Liver (tissue), 10 donors: ENCODE data around the gene ACTR1A. TPM values are rescaled to one million over a fixed set of nuclear protein-coding genes. Genes with fewer than 3 reads are reported as not detected.

ENCODE experiments used
- DNase-seq: peaks from one replicate; pipeline ENCODE4 v3.0.0-alpha.2; 2017; ENCODE audit warnings: low spot score
- H3K27ac ChIP-seq, 2 donors: one replicate each; pipeline ENCODE4 v1.7.0; 2013; ENCODE audit warnings: inconsistent platforms in 2 of 2, low read length in 2 of 2, control low read depth in 1 of 2, low read depth in 1 of 2, mild to moderate bottlenecking in 1 of 2
- H3K27me3 ChIP-seq, 4 donors: one replicate each; pipeline versions ENCODE4 v1.6.1 to v1.7.0; 2013; ENCODE audit warnings: low read length in 3 of 4, inconsistent platforms in 1 of 4, mild to moderate bottlenecking in 1 of 4, moderate library complexity in 1 of 4; ENCODE audit not compliant: control insufficient read depth in 4 of 4, insufficient read depth in 4 of 4
- H3K36me3 ChIP-seq, 4 donors: one replicate each; pipeline versions ENCODE4 v1.6.1 to v1.7.0; 2013; ENCODE audit warnings: low read length in 3 of 4, mild to moderate bottlenecking in 3 of 4, low read depth in 1 of 4, moderate library complexity in 1 of 4; ENCODE audit not compliant: control insufficient read depth in 4 of 4, insufficient read depth in 3 of 4
- H3K4me1 ChIP-seq, 4 donors: one replicate each; pipeline versions ENCODE4 v1.6.1 to v1.7.0; 2013; ENCODE audit warnings: low read length in 3 of 4, mild to moderate bottlenecking in 3 of 4, moderate library complexity in 1 of 4; ENCODE audit not compliant: control insufficient read depth in 4 of 4, insufficient read depth in 4 of 4
- H3K4me3 ChIP-seq, 3 donors: one replicate each; pipeline versions ENCODE4 v1.6.1 to v1.7.0; 2013; ENCODE audit warnings: low read length in 3 of 3, control low read depth in 1 of 3, low read depth in 1 of 3, mild to moderate bottlenecking in 1 of 3
- H3K9ac ChIP-seq, 2 donors: one replicate each; pipeline ENCODE4 v1.7.0; 2013; ENCODE audit warnings: low read length in 2 of 2, mild to moderate bottlenecking in 2 of 2, moderate library complexity in 2 of 2, control low read depth in 1 of 2, low read depth in 1 of 2
- H3K9me3 ChIP-seq, 4 donors: one replicate each; pipeline versions ENCODE4 v1.6.1 to v1.7.0; 2013; ENCODE audit warnings: low read length in 3 of 4; ENCODE audit not compliant: control insufficient read depth in 4 of 4
- FOXA1 ChIP-seq: IDR thresholded peaks from 2 replicates; pipeline ENCODE4 v1.6.1; 2016; ENCODE audit warnings: antibody characterized with exemption
- FOXA2 ChIP-seq: IDR thresholded peaks from 2 replicates; pipeline ENCODE4 v1.6.1; 2016; ENCODE audit warnings: antibody characterized with exemption
- HNF4A ChIP-seq, 2 donors: conservative IDR thresholded peaks; 2 replicates each; pipeline ENCODE4 v1.6.1; 2016; ENCODE audit warnings: antibody characterized with exemption in 2 of 2, mild to moderate bottlenecking in 2 of 2
- HNF4G ChIP-seq: IDR thresholded peaks from 2 replicates; pipeline ENCODE4 v1.6.1; 2016; ENCODE audit warnings: antibody characterized with exemption
- RXRA ChIP-seq, 2 donors: IDR thresholded peaks; 2 replicates each; pipeline ENCODE4 v1.6.1; 2017 to 2018; ENCODE audit warnings: antibody characterized with exemption in 2 of 2, mild to moderate bottlenecking in 1 of 2
- SP1 ChIP-seq: IDR thresholded peaks from 2 replicates; pipeline ENCODE4 v1.6.1; 2018; ENCODE audit warnings: antibody characterized with exemption, mild to moderate bottlenecking
- TAF1 ChIP-seq: conservative IDR thresholded peaks from 2 replicates; pipeline ENCODE4 v1.6.1; 2016; ENCODE audit warnings: antibody characterized with exemption, mild to moderate bottlenecking
- WGBS: extraction: QIAGEN DNeasy Blood & Tissue Kit; methylation state at CpG from one replicate; pipeline ENCODE4 v1.1.7; 2013; 5-methylcytosine and 5-hydroxymethylcytosine counted together
- polyA plus RNA-seq, 2 donors: library from polyadenylated mRNA; stranded (reverse) in 1 of 2; unstranded in 1 of 2; fragments of 200-250 nt in 1 of 2; fragments of >200 nt in 1 of 2; fragmentation: Nextera tagmentation in 1 of 2; extraction: Ambion mirVana in 1 of 2; gene quantifications; one replicate each; pipeline versions ENCODE4 v1.2.1 to v1.2.3, GENCODE V29; 2013 to 2015
- small RNA-seq: library from RNA; depleted of rRNA; stranded (forward); fragments of <200 nt; gene quantifications from one replicate; pipeline ENCODE3, GENCODE V24; 2014
- total RNA-seq, 2 donors: library from RNA; depleted of rRNA; stranded (reverse); fragments of >200 nt; gene quantifications; one replicate each; pipeline ENCODE4 v1.2.3, GENCODE V29; 2014
- donor health status: healthy.
- donor health status: healthy.
- donor health status: healthy.
- donor health status: healthy.
- donor health status: healthy.

Gene ACTR1A
- total and polyA plus RNA-seq, 4 donors = 24.5 to 51.9 (median 35.3) TPM

DNA sequence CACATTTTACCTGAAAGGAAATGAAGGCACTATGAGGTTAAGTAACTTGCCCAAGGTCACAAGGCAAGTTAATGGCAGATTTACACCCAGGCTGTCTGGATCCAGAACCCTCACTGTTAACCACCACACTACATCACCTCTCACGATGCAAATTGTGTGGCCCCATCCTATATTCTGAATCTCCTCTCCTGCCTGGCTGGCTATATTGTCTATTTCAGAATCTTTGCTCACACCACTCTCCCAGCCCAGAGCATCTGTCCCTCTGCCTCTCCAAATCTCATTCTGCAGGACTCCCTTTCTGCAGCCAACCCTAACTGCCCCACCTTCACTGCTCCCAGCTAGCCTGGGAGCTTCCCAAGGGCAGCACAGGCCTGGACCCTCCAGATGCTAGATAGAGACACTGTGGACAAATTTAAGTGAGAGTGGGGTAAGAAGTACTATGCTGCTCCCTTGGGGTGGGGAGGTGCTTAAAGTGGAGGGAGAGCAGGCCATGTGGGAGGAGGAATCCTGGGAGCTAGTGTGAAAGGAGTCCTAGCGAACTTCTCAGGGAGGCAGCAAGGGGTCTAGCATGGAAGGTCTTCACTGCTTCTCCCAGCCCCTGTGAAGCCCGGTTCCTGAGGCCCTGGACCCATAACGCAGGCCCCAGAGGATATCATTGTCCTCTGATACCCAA, 70.9 kb downstream of the ACTR1A start:
- H3K36me3 ChIP-seq = peaks cover 0 to 3% (median 0%) of the 10 kb centered on the region in 4 donors
- H3K27ac ChIP-seq = peak overlapping the region; percentile 28 to 66
- peak overlapping the region; percentile 74 to 81 (median 76) for H3K4me3 ChIP-seq
- peak overlapping the region; percentile 83 to 99 for H3K9ac ChIP-seq
- no peak for DNase-seq
- 32% methylated on average over 4 of the region's 4 CpGs for WGBS
- H3K4me1 ChIP-seq = peaks cover 0 to 31% (median 24%) of the 10 kb centered on the region in 4 donors
- TF ChIP-seq FOXA2 (no peak), HNF4A (conservative IDR thresholded peaks at IDR 0.05) (no peak), TAF1 (no peak), SP1 (no peak), FOXA1 (no peak), HNF4G (no peak)
- no peaks in the 10 kb centered on the region for H3K9me3 ChIP-seq
- H3K27me3 ChIP-seq = no peaks in the 10 kb centered on the region

DNA sequence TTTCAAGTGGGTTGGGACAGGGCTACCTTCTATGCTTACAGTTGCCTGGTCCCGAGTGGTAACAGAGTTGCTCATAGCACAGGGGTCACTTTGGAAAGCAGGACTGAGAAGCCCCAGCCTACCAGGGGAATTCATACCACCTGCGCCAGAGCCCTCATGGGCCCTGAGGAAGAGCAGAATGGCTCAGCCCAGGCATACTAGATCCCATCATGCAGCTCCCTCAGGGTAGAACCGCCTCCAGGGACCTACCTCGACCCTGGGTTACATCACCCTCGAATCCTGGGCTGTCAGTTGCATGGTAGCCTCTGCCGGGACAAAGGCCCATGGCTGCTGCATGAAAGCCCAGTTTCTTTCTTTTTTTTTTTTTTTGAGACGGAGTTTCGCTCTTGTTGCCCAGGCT, 73.0 kb downstream of the ACTR1A start:
- no peak for TF ChIP-seq RXRA (IDR thresholded peaks at IDR 0.05)
- peaks cover 0 to 3% (median 2%) of the 10 kb centered on the region in 4 donors for H3K36me3 ChIP-seq
- no peak overlapping the region for H3K9ac ChIP-seq

More for the DNA sequence above, 73.0 kb downstream of the ACTR1A start:
- WGBS = 83% methylated on average over 8 of the region's 8 CpGs
- Histone ChIP-seq H3K27ac (no peak overlapping the region), H3K4me1 (peaks cover 0 to 16% (median 12%) of the 10 kb centered on the region in 4 donors), H3K27me3 (no peaks in the 10 kb centered on the region), H3K4me3 (no peak overlapping the region), H3K9me3 (no peaks in the 10 kb centered on the region)
- DNase-seq = no peak

Small RNAs within 50 kb of the gene (small RNA-seq; reads per million reads assigned to genes)
- 778 reads per million, percentile 99 among the genes with 10 or more reads in this experiment for gene MIR146B

Other genes with a start within 250 kb of the ACTR1A start
- gene NFKB2, start 107.0 kb downstream of the ACTR1A start, total RNA-seq = 1 to 10 TPM; 7.1 to 8.5 TPM
- gene NFKB2, start 107.0 kb downstream of the ACTR1A start, polyA plus RNA-seq = 1 to 10 TPM; 1.8 to 7.2 TPM
- under 1 TPM; 0.56 to 0.59 TPM for gene PSD, start 83.9 kb downstream of the ACTR1A start, total RNA-seq
- 1 to 10 TPM in 1 of 2 donors, under 1 TPM in 1; 0.84 to 1.3 TPM for gene PSD, start 83.9 kb downstream of the ACTR1A start, polyA plus RNA-seq
- gene FBXL15, start 81.9 kb downstream of the ACTR1A start, total RNA-seq = 1 to 10 TPM; 4.4 to 5.8 TPM
- gene FBXL15, start 81.9 kb downstream of the ACTR1A start, polyA plus RNA-seq = 10 to 100 TPM; 14.3 to 14.4 TPM
- 10 to 100 TPM; 14.4 to 14.6 TPM for gene CUEDC2, start 70.1 kb downstream of the ACTR1A start, total RNA-seq
- 10 to 100 TPM; 33.6 to 36.1 TPM for gene CUEDC2, start 70.1 kb downstream of the ACTR1A start, polyA plus RNA-seq
- gene C10orf95, start 51.2 kb downstream of the ACTR1A start, total RNA-seq = under 1 TPM in 1 of 2 donors, not detected in 1; 0.09 TPM
- gene C10orf95, start 51.2 kb downstream of the ACTR1A start, polyA plus RNA-seq = under 1 TPM in 1 of 2 donors, not detected in 1; 0.24 TPM
- 1 to 10 TPM; 2.6 to 3.8 TPM for gene SUFU, start 1.3 kb upstream of the ACTR1A start, total RNA-seq
- 1 to 10 TPM; 1.8 to 3.2 TPM for gene SUFU, start 1.3 kb upstream of the ACTR1A start, polyA plus RNA-seq
- 10 to 100 TPM; 21.8 to 39.5 TPM for gene TRIM8, start 141.8 kb upstream of the ACTR1A start, total RNA-seq
- gene TRIM8, start 141.8 kb upstream of the ACTR1A start, polyA plus RNA-seq = 10 to 100 TPM; 15.8 to 45.3 TPM
- 1 to 10 TPM; 1.0 to 2.2 TPM for gene ARL3, start 211.7 kb upstream of the ACTR1A start, total RNA-seq
- 1 to 10 TPM; 2.4 to 2.5 TPM for gene ARL3, start 211.7 kb upstream of the ACTR1A start, polyA plus RNA-seq
- 10 to 100 TPM; 18.1 to 22.6 TPM for gene SFXN2, start 211.9 kb upstream of the ACTR1A start, total RNA-seq
- 10 to 100 TPM in 1 of 2 donors, 1 to 10 TPM in 1; 6.0 to 17.4 TPM for gene SFXN2, start 211.9 kb upstream of the ACTR1A start, polyA plus RNA-seq
- 10 to 100 TPM; 25.3 to 43.6 TPM for gene WBP1L, start 241.2 kb upstream of the ACTR1A start, total RNA-seq
- 10 to 100 TPM; 12.3 to 29.9 TPM for gene WBP1L, start 241.2 kb upstream of the ACTR1A start, polyA plus RNA-seq